Measurements from ENCODE around the gene SCAPER.

SCAPER gene, protein sequence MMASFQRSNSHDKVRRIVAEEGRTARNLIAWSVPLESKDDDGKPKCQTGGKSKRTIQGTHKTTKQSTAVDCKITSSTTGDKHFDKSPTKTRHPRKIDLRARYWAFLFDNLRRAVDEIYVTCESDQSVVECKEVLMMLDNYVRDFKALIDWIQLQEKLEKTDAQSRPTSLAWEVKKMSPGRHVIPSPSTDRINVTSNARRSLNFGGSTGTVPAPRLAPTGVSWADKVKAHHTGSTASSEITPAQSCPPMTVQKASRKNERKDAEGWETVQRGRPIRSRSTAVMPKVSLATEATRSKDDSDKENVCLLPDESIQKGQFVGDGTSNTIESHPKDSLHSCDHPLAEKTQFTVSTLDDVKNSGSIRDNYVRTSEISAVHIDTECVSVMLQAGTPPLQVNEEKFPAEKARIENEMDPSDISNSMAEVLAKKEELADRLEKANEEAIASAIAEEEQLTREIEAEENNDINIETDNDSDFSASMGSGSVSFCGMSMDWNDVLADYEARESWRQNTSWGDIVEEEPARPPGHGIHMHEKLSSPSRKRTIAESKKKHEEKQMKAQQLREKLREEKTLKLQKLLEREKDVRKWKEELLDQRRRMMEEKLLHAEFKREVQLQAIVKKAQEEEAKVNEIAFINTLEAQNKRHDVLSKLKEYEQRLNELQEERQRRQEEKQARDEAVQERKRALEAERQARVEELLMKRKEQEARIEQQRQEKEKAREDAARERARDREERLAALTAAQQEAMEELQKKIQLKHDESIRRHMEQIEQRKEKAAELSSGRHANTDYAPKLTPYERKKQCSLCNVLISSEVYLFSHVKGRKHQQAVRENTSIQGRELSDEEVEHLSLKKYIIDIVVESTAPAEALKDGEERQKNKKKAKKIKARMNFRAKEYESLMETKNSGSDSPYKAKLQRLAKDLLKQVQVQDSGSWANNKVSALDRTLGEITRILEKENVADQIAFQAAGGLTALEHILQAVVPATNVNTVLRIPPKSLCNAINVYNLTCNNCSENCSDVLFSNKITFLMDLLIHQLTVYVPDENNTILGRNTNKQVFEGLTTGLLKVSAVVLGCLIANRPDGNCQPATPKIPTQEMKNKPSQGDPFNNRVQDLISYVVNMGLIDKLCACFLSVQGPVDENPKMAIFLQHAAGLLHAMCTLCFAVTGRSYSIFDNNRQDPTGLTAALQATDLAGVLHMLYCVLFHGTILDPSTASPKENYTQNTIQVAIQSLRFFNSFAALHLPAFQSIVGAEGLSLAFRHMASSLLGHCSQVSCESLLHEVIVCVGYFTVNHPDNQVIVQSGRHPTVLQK (N-terminal part only)
- 8.7 to 26.4 (median 19.8) reads per million in 17 experiments for total RNA-seq

DNA sequence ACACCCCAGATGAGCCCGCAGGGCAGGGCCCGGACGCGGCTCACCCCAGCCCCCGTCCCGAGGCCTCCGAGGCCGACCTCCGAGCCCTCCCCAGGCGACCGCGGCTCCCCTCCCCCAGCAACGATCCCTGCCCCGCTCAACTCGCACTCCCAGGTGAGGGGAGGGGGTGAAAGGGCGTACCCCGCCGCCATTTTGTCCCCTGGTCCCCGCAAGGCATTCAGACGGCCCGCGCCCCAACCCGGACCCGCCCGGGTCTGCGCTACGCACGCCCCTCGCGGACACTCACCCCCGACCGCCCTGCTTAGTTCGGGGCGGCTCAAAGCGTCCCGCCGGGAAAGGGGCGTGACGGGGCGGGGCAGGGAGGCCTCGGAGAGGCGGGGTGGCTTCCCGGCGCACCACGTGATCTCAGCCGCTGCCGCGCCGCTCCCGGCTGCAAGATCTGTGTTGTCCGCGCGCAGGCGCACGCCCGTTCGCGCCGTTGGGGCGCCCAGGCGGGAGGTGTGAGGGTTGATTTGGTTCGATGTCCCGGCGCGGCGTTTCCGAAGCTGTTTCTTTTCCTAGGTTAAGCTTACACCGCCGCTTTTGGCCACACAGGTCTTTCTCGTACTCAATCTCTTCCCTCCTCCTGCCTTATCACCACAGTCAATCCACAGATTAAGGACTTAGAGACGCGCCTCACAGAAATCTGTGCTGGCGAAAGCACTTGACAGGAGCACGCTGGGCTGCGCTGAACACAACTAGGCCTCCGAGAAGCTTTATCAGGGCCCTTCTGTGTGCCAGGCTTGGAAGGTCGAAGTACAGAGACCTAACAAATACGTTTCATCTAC, at the start of gene SCAPER:
Gene SCAPER, minus strand, starts transcription at position 328 of the 827 bp plus-strand sequence. CDS start 21,523 bp downstream, outside the sequence.
- DNase-seq: peak; percentile 91 to 96 (median 94)

DNA sequence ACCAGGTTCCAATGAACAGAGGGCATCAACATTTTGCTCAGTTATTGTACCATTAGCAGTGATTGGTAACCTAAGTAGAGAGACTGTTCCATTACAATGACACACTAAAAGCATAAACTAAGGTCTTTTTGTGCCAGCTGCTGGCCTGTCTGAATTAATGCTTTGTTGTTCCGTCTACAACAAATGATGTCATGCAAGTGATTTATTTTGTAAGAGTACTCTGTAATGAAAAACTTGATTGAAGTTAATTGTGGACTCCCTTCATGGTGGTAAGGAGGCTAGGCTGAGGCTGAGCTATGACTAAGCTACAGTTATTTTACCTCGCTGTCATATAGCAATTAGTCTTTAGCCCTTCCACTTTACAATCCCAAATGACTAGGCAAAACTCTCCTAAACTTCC, 49.6 kb upstream of the SCAPER start:
- DNase-seq: no peak

DNA sequence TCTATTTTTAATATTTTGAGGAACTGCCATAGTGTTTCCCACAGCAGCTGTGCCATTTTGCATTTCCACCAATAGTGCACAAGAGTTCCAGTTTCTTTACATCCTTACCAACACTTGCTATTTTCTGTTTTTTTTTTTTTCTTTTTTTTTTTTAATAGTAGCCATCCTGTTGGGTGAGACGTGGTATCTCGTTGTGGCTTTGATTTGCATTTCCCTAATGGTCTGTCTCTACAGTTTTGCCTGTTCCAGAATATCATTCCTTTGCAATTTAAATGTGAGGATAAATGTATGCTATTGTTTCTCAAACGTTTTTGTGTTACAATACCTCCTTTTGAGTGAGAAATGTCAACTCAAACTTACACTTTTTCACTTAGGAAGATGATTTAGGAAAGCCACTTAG, 48.8 kb upstream of the SCAPER start:
- DNase-seq: no peak

DNA sequence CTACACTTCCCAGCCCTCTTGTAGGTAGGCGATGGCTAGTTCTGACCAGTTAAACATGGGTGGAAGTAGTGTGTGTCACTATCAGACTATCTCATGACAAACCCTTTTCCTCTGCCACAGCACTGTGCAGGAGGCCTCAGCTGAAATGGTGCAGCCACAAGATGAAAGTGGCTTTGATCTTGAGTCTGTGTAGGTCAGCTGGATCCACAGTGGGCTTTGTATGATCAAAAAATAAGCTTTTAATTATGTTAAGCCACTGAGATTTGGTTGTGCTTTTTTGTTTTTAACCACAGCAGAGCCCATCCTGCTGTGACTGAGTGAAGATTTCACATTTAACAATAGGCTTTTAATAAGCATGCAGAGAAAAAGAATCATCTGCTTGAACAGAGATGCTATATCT, 46.1 kb upstream of the SCAPER start:
- DNase-seq: no peak

DNA sequence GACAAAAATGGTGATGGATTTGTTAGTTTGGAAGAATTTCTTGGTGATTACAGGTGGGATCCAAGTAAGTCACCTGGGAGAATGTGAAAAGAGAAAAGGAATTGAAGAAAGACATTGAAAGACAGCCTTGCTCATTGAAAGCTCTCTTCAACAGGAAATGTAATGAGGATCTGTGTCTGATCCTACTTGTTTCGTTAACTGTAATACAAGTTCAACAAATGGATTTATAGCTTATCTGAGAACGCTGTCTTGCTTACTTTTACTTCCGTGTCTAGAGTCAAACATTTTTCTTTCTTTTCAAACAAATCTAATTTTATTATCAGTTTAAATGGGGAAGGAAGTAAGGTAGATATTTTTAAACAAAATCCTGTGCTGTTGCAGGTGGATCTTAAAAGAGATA, 42.3 kb upstream of the SCAPER start:
- DNase-seq: no peak

DNA sequence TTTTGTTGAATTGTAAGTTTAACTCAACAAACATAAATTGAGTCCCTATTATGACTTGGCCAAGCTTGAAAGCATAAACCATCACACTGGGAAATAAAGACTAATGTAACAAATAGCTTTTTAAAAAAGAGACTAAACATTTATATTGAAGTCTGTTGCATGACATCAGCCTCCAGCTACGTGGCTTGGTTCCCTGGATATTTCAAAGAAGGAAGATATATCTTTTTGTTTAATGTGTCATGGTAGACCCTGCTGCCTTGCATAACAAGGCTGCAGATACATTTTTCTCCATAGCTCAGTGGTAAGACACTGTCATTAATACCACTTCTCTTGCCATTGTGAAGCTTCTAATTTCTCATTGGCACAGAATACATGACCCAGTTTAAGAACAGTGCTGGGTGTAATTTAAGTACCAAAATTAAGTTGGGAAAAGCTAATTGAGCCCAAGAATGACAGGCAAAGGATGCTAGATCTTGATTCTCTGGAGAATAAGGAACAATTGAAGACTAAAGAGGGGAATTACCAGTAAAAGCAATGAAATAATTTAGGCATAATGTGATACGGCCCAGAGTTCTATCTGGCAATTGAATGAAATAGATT, 40.5 kb upstream of the SCAPER start:
- no peak for DNase-seq

DNA sequence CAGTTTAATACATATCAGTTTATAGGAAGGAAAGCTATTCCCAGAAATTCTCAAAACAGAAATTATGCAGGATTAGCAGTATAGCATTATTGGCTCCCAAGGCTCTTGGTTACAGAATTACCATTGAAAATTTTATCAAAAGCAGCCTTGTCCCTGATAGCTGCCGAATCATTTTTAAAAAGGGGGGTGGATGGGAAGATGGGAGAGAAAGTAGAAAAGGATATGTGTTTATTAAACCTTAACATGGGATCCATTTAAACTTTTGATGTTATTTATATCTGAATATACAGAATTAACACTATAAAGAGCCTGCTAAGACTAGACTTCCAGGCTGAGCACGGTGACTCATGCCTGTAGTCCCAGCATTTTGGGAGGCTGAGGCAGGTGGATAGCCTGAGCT, 37.2 kb upstream of the SCAPER start:
- DNase-seq: no peak

DNA sequence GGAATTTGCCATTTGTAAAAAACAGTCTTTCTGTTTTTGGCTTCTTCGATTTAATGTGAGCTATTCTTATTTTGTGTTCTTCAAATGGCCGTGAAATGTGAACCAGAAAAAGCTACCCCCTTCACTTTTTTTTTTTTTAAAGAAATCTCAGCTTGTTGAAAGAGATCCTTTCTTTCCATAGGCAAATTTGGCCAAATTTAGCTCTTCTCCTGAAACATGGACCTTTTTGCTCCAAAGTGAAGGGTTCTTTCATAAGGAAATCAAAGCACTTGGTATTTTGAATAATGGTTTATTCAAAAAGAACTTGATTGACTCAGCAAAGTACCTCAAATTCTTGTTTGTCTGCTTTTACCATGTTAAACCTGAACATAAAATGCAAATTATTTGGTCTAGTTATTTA, 36.5 kb upstream of the SCAPER start:
- DNase-seq: no peak

DNA sequence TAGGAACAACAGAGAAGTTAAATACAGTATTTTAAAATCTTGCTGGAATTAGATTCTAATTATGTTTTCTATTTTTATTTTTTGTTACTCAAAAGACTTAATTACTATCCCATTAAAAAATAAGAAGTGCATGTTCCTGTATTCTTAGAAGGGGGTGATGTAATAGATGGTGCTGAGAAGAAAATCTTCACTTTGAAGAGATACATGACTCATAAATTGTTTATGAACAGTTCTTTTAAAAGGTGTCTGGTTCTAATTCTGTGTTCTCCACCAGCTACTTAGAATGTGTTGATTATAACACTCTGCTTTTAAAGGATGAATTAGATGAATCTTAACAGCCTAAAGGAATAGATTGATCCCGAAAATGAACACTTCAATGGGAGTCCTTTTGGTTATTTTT, 34.6 kb upstream of the SCAPER start:
- peak in 2 of 4 experiments; percentile 30 to 46 for DNase-seq

DNA sequence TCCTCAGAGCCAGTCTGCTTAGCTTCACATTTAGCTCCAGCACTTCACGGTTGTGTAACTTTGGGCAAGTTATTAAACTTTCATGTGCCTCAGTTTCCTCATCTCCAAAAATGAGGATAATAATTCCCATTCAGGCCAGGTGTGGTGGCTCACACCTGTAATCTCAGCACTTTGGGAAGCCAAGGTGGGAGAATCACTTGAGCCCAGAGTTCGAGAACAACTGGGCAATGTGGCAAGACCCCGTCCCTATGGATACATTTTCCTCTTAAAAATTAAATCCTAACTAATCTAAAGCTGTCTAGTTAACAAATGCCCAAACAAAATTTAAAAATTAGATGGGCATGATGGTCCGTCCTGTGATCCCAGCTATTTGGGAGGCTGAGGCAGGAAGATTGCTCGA, 33.6 kb upstream of the SCAPER start:
- DNase-seq: no peak

DNA sequence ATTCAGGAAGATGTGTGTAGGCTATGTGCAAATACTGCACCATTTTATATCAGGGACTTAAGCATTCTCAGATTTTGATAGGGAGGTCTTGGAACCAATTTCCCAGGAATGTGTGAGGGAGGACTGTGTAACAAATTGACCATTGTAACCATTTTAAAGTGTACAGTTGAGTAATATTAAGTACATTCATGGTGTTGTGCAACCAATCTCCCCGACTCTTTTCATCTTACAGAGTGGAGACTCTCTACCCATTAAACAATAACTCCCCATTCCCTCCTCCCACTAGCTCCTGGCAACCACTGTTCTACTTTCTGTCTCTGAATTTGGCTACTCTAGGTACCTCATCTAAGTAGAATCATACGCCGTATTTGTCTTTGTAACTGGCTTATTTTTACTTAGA, 31.5 kb upstream of the SCAPER start:
- no peak for DNase-seq

DNA sequence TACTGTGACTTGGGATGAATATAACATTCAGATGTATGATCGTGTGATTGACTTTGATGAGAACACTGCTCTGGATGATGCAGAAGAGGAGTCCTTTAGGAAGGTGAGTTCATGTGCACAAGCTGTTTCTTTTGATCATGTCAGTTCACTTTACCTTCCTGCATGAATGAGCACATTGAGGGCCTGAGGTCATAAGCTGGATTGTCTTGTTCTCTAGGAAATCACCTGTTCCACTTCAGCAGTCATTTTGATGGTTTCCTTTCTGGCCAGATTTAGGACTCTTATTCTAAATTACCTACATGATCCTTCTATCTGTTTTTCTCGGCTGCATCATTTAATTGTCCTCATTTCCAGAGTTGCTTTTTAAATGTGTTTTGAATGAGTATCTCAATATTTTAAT, 30.5 kb upstream of the SCAPER start:
- DNase-seq: no peak

DNA sequence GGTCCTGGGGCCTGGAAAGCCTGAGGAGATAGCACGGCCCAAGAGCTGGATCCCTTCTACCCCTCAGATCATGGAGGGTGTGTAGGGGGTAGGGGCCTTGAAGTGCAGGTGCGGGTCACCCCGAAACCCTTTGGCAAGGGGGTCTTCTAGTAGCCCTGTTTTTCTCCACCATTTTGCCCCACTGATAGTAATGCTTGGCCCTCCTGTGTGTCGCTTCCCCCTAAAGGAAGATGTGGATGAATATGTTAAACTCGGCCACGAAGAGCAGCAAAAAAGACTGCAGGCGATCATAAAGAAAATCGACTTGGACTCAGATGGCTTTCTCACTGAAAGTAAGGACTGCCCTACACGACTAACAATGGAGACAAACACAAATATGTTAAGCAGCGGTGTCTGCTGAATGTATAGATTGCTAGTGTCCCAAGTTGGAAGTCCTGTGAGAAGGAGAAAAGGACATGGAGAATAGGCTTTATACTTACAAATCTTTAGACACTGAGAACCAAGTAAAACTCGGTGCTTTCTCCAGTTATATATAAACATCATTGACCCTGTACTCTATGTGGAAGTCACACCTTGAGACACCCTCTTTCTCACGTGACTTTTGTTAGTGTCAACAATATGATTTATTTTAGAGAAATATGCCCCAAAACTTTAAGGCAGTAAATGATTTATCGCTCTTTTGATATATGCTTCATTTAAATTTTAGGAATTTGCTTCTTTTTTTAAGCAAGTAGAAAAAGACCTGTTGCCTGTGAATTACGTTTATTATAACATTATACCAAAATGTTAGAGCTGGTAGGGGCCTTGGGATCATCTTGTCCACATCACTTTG, 27.2 kb upstream of the SCAPER start:
- peak in 3 of 4 experiments; percentile 3 to 20 (median 13) for DNase-seq

DNA sequence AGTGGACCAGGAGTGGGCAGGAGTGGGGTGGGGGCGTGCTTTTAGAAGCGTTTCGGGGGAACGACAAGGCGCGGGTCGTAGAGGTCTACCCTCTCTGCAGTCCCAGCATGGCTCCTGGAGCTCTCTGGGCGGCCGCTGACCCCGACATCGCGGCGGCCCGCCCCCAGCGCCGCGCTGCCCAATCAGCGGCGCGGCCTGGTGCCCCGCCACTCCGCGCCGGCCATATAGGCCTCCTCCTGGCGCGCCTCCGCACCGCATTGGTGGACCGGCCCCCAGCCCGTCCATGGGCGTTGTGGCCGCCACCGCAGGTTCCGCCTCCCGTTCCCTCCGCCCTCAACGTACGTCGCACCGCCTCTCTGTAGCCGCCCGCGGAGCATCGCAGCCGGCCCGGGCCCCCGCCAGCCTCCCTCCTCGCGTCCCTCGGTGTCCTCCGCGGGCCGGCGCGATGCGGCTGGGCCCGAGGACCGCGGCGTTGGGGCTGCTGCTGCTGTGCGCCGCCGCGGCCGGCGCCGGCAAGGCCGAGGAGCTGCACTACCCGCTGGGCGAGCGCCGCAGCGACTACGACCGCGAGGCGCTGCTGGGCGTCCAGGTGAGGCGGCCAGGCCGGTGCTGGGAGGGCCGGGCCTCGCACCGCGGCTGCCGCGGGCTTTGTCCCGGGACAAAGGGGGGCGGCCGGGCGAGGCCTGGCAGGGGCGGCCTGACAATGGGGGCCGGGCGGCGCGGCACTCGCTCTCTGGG, 26.4 kb upstream of the SCAPER start, which contains the start of gene RCN2:
Gene RCN2, plus strand, starts transcription at position 353 of the 738 bp plus-strand sequence. Its CDS starts 93 bp downstream, at position 446.
- DNase-seq: peak; percentile 96 to 98 (median 98)

DNA sequence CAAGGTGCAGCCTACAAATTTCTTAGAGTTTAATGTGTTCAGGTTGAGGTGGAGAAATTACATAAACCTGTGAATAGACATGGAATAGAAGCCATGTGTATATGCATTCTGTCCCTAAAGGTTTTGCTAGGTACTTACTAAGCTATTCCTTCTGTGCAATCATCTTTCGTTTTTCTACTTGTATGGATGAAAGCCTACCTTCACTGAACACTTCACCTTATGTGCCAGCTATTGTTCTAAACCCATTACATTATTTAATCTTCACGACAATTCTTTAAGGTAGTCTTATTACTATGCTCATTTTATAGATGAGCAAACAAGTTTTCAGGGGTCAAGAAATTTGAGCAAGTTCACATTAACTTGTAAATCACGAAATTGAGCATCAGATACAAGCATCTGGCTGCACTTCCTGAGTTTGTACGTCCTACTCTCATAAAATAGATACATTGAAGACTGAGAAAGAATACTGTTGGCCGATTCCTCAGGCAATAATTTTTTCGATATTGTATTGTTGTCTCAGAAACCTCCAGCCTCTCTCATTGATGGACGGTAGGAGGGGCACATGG, 25.8 kb upstream of the SCAPER start:
- no peak for DNase-seq

DNA sequence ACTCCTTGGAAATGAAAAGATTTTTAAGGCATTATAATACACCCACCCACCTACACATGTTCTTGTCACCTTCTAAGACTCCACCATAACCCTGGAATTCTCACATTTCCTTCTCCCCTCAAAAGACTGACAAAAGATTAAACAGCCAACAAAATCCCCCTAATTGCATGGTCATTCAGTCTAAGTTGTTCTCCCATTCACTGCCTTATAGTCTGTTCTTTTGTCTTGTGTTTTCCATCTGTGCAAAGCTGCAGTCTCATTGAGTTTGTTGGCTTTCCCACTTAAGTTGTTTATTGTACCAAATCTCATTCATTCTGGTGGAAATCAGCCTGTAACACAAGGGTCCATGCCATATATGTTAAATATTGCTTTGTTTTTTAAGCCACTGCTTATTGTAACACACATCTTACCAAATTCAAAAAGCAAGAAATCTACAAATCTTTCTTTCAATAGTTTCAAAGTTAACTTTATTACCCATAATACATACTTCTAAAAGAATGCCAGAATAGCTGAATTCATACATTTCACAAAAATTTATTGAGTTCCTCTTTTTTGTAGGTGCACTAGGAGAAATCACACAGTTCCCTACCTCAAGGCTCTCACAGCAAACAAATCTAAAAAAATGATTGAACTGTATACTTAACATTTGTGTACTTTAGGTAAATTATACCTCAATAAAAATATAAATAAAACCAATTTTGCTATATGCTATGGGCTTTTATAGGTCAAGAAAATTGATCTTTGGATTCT, 24.0 kb upstream of the SCAPER start:
- DNase-seq: no peak

DNA sequence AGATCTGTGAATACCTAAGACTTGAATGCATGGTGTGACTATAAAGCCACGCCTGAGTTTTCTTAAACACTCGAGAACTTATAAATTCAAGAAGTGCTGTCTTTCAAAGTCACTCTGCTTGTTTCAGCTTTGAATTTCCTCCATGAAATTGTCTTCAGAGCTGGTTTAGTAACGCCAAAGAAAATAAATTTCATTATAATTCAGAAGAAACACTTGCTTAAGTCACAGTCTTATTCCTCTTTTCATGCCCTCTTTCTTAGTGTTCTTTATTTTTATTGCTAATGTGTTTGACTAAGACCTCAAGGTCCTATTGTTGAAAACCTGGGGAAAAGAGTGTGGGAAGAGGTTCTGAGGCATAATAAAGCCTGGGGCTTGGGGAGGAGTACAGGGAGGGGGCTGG, 23.1 kb upstream of the SCAPER start:
- no peak for DNase-seq

DNA sequence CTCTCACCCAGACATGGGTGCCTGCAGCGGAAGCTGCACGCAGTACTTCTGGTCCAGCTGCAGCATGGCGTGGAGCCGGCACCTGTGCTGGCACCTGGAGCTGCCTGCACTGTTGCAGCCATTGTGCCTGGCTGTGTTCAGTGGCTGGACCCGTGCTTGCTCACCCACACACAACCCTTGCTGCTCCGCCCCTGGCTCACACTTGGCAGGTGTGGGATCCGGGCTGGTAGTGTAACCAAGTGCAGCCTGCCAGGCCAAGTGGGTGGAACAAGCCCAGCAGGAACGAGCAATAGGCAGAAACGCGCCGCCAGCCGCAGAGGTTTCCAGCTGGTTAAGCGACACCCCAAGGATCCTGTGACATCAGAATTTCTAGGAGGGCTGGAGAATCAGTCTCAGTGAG, 11.2 kb upstream of the SCAPER start:
- no peak for DNase-seq
